HG02571 (cell line): ENCODE results near the gene NPL.
A peak's percentile ranks its signal among the peaks of the same experiment; 100 is the strongest.

Experiments used
- ATAC-seq: cut with Tn5 transposase; IDR thresholded peaks from one replicate; pipeline ENCODE4 v1.9.1; 2021; ENCODE audit warnings: mild to moderate bottlenecking, moderate library complexity; ENCODE audit not compliant: unreplicated experiment

The NPL gene

DNA sequence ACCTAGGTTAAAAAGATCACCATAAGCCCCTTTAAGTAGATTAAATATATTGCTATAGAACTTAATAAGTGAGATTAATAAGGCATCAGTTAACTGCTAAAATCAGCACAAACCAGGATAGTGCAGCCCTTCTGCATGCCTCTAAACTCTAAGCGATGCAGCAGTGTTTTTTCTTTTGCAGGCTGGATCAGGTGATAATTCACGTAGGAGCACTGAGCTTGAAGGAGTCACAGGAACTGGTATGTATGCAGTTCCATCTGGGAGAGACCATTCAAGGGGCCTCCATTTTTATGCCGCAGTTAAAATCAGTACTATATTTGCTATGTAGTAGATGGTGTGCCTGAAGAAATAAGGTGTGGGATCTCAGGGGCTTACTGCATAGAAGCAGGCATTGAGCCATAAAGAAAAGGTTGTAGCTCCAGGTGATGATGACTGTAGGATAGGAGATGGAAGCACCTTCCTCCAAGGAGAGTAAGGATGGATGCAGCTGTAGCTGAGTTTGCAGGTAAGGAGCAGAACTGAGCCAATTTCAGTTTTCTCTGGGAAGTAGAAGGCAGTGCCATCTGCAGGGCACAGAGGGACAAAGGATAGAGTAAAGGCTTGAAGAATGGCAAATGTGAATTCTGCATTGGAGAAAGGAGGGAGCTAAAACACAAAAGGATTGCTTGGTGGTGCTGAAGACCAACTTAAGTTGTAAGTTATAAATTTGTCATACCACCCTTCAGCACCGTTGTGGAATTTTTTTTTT is 22.6 kb downstream of the NPL start:
- no peak for ATAC-seq

DNA sequence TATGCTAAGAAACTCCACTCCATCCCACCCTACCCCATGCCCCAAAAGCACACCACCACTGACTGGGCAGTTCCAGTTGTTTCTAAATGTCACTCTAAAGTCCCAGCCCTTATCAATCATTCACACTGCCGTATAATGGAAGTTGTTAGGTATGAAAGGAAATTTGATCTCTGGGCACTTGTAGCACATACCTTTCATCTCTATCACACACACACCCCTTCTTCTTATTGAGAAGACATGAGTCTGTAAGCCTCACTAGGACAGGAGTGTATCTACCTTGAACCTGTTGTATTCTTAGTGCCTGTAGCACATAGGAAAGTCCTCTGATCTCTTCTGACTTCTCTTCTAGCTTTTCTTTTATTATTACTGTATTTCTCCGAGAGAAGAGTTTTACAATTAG is 27.3 kb downstream of the NPL start:
- ATAC-seq: no peak

DNA sequence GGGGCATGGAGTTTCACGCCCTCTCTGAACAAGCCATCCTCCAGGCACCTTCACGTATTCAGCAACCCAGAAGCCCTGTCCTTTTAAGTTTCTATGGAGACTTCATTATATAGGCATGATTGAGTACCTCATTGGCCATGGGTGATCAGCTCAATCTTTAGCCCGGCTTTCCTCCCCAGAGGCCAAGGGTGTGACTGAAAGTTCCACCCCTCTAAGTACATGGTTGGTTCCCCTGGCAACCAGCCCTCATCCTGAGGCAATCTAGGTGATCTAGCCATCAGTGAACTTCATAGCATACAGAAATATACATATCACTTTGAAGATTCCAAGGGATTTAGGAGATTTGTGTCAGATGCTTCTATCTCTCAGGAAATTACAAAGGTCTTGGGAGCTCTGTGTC is 28.2 kb downstream of the NPL start:
- ATAC-seq: no peak

DNA sequence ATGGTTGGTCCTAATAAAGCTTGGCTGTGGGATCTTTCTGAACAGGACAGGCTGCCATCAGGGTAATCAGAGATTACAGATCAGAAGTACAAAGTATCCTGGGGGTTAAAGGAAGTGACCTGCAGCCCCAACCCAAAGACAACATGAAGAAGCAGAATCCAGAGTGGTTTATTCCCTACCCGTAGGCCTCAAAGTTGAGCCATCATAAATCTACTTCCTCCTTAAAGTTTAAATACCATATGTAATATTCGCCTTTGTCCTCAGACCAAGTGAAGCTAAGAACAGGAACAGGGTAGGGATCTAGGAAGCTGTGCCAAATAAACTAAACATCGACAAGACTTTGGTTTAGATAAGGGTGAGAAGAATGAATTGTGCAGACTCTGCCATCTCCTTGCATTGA is 33.6 kb downstream of the NPL start:
- no peak for ATAC-seq

DNA sequence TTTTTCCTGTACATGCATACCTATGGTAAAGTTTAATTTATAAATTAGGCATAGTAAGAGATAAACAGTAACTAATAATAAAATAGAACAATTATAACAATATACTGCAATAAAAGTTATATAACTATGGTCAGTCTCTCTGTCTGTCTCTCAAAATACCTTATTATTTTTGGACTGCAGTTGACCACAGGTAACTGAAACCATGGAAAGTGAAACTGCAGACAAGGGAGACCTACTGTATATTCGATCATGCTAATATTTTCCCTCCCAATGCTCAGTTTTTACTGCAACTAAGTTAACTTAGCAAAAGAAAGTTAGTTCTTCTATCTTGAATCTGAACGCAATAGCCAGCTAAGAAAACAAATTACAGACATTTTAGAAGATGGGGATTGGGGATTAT is 37.3 kb downstream of the NPL start:
- no peak for ATAC-seq

DNA sequence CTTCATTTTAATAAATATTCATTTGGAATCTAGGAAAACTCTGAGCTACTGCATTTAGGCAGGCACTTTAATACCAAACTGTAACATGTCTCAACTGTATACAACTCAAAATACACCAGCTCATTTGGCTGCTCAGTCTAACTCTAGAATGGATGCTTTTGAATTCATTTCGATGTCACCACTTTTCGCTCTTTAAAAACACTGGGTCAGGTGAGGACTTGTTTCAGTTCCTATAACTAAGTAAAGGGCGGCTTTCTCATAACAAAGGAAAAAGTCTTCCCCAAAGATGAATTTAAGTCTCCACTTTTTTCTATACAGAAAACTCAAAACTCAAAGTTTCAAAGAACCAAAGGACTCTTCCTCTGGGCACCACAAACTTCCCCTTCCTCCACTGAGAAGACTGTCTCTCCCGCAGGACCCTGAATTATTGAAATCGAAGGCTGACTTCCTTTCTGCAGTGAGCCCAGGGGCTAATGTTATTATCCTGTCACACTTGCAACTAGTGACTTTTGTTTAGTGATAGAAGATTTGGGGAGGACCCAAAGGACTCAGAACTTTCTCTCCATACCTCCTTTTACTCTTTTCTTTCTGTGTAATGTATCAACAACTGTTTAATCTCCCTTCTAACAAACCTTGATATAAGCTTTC is 39.8 kb downstream of the NPL start:
- ATAC-seq: no peak

DNA sequence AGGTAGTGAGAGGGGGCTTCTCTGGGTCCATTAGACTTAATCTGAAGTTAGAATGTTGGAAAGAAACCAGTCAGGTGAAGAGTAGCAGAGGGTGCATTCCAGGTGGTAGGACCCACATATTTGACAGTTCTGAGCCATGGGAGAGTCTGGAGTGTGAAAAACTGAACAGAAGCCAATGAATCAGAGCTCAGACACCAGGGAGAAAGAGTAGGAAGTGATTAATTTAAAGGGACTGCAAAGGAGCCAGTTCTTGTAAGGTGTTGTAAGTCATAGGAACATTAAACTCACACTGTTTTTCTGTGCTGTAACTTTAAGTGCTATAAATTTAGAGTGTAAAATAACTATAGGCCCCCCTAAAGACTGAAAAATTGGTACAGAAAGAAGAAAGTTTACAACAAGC is 43.7 kb downstream of the NPL start:
- ATAC-seq: no peak

DNA sequence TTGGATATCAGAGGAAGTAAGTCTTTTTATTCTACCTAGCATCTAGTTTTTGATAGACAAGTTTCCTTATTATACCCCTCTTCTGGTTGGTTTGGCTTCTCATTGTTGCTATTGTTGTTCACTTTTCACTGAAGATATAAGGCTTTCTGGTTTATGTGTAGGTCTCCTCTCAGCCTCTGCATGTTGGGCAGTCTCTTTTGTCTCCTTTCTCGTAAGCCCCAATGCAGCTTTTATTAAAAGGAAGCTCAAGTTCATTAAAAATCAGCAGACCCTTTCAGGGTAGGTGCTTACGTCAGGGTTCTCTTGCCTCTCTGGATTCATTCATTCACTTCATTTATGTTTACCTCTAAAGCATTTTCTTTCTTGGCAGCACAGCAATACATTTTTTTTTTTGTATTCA is 44.8 kb downstream of the NPL start:
- ATAC-seq: no peak

DNA sequence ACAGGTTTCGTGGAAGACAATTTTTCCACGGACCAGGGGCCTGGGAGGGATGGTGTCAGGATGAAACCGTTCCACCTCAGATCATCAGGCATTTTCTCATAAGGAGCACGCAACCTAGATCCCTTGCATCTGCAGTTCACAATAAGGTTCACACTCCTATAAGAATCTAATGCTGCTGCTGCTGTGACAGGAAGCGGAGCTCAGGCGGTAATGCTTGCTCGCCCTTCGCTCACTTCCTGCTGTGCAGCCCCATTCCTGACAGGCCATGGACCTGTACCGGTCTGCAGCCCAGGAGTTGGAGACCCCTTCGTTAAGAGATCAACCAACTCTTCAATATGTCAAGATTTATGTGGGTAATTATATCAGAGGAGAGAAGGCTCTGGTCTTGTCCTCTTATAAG is 46.2 kb downstream of the NPL start:
- ATAC-seq: no peak

DNA sequence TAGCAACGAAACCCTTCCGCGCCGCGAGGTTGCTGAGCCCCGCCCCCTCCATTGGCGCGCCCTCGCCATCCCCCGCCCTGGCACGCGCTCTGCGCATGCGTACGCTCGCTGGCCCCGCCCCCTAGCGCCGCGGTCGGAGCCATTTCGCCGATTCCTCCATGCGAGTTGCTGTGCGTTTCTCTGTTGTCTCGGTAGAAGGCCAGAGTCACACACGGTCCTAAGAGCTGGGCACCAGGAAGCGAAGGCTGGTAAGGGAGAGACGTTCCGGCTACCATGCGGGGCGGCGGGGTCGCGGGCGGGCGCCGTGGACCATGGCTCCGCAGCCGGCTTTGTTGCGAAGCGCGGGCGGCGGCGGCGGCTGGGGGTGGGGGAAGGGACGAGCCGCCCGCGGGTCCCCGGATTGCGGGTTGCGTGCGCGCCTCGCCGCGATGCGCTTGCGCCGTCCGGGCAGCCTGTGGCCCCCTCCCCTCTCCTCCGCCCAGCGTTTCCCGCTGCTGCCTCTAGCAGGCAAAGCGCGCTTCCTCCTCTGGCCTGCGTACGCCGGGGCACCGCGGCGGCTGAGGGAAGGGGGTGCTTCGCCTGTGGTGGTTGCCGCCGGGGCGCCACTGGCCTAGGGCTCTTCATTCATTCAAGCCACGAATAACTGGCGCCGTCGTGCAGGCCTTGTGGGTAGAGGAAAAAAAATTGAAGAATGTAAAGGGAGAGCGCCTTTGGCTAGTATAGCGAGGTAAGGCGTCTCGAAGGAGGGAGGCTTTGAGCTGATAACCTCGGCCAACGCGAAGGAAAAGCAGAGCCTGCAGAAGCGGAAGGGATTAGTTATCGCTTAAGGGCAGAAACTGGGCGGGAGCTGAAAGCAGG is 49.9 kb downstream of the NPL start, which contains the start of gene DHX9:
Gene DHX9 (plus strand): TSS at position 139 of the 858 bp plus-strand sequence. CDS start 3,220 bp downstream, outside the sequence.
- ATAC-seq: peak; percentile 71

DNA sequence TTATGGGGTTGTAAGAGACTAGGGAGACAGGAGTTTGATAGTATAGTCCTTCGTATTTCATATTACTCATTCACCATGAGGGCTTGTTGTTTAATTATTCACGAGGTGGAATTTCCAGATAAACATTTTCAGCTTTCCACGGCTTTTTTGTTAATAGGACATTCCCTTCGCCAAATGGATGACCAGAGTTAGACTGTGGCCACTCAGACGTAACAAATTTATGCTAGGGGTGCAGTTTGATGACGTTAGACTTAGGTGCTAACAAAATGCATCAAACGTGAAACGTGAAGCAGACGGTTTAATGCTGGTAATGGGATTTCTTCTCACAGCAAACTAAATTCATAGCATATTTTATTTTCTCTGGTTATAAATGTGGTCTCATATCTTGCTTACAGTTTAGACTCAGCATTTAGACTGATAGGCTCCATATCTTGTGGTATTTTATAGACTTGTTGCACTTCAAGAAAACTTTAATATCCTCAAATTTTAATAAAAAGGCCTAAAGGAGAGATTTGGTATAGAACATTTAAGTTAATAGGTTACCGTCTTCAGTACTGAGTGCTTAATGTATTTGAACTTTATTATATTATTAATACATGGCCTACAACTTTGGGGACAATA is 51.9 kb downstream of the NPL start:
- ATAC-seq: no peak

DNA sequence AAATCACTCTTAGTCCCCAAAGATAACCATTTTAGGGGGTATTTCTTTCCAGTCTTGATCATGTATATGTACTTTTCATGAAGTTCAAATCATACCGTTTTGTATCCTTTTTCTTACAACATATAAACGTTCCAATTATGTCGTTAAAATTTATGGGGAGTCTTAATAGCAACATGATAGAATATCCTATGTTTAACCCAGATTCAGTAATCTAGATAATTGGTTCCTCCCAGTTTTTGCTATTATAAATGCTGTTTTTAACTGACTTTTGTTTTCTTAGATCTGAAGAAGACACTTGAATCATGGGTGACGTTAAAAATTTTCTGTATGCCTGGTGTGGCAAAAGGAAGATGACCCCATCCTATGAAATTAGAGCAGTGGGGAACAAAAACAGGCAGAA is 52.7 kb downstream of the NPL start:
- ATAC-seq: no peak

DNA sequence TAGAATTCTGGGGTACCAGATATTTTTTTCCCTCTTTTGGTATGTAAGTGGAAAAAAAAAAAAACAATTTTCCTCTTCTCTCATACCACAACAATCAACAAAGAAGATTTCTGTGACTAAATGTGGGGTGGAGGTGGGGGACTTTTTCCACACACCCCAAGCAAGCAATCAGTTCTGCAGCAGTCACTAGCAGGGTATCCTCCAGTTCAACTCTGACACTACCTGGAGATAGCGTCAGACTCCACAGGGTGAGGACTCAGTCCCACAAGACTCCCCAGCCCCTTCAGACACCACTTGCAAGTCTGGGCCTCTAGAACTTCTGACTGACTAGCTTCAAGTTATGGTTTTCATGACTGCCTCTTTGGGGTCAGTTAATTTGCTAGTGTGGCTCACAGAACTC is 55.8 kb downstream of the NPL start:
- no peak for ATAC-seq

DNA sequence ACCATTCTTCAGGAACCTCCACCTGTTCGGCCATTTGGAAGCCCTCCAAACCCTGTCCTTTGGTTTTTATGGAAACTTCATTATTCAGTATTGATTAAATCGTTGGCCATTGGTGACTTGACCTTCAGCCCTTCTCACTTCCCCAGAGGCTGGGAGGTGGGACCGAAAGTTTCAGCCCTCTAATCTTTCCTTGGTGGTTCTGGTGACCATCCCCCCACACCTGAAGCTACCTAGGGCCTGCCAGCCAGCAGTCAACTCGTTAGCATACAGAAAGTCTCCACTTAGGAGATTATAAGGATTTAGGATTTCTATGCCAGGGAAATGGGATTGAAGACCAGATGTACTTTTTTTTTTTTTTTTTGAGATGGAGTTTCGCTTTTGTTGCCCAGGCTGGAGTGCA is 56.3 kb downstream of the NPL start:
- ATAC-seq: no peak

DNA sequence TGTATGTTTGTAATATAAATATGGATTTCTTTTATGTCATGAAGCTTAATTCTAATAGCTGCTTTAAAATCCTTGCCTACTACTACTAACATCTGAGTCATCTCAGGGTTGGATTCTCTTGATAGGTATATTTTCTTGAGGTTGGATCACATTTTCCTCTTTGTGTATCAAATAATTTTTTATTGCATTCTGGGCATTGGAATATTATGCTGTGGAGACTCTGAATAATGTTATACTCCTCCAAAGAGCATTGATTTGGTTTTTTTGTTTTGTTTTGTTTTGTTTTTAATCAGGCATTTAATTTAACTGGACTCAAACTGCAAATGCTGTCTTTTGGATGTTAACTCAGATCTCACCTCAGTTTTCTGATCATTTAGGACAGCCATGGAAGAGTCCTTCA is 57.5 kb downstream of the NPL start:
- ATAC-seq: no peak

DNA sequence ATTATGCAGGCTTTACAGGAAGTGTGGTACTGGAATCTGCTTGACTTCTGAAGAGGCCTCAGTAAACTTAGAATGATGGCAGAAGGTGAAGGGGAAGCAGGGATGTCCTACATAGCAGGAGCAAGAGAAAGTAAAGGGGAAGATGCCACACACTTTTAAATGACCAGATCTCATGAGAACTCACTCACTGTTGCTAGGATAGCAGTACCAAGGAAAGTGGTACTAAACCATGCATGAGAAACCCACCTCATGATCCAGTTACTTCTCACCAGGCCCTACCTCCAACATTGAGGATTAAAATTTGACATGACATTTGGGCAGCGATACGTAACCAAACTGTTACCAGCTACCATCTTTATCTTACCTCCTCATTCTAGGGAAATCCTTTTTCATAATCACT is 59.2 kb downstream of the NPL start:
- no peak for ATAC-seq

DNA sequence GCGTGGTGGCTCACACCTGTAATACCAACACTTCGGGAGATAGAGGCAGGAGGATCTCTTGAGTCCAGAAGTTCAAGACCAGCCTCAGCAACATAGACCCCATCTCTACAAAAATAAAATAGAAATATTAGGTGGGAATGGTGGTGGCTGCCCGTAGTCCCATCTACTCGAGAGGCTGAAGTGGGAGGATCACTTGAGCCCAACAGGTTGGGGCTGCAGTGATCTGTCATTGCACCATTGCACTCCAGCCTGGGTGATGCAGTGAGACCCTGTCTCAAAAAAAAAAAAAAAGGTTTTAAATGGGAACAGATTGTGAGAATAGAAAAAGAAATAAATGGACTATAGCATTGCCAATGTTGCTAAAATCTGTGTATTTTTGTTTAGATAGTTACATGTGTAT is 60.7 kb downstream of the NPL start:
- no peak for ATAC-seq

DNA sequence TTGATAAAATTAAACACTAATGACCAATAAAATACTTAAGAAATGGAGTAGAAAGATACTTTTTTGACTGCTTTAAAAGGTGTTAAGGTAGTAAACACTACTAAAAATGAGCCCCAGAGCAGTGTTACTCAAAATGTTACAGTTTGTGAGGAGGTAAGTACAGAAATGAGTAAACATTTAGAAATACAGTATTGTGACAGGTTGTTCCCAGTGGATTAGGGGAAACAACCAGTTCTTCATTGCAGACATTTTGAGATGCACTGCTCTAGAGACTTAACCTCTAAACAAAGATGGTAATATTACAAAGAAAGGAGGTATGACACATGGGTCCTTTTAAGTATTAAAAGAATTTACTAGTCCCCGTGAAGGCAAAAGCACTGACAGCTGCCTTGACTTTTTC is 62.3 kb downstream of the NPL start:
- ATAC-seq: no peak

DNA sequence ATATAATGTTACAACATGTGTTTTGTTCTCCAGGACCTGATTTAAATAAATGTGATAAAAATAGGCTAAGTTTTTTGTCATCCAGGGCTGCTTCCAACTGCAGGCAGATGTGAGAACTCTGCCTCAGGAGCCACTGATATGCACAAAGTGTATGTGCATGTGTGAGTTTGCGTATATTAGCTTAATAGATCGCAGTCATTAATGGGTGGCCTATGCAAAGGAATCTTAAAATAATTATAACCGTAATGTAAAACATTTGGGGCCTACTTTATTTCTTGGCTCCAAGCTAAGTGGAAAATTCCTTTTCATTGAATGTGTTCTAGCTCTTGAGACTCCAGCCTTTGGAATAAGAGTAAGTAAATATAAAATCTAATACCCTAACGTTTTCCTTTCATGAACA is 66.3 kb downstream of the NPL start:
- no peak for ATAC-seq

DNA sequence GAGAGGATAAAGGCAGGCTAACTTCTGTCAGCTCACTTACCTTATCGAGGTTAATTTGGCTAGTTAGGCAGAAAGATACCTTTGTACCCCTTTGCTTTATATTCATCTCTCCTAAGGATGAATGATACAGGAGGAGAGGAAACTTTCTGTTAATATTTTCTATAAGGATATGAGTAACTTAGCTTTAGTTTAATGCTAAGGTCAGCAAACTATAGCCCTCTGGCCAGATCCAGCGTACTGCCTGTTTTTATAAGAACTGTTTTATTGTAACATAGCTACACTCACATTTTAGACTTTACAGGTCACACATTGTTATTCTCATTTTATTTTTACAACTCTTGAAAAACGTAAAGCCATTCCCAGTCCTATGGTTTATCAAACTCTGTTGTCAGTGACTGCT is 67.6 kb downstream of the NPL start:
- ATAC-seq: no peak

DNA sequence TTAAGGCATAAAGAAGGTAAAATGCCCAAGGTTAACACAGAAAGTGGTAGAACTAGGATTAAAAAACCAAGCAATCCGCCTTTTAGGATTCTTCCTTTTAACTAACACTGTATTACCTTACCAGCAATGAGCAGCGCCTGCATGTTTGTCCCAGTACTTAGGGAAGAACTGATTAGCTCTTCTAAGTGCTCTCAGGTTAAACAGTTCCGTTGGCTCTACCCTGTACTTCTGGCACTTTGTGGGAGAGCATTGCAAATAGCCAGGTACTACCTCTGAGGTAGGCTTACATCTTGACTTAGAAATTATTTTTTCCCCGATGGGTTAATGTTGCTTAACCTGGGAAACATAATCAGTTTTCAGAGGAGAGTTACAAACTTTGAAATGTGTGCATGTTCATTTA is 71.1 kb downstream of the NPL start:
- ATAC-seq: no peak
